Prostate gland (tissue), 2 donors: ENCODE data around the gene SSH2. TPM values are rescaled to one million over a fixed set of nuclear protein-coding genes. Genes with fewer than 3 reads are reported as not detected.
"Not testable (repeated sequence)": the region's sequence is repeated elsewhere in the genome, so short reads cannot be mapped to it uniquely, and the experiment has no call there.

Experiments
- DNase-seq: peaks from one replicate; pipeline ENCODE4 v3.0.0-alpha.2; 2019; ENCODE audit warnings: low spot score
- H3K27ac ChIP-seq, 2 donors: fragments of 200-600 bp; sonication (generic); 2 replicates each; pipeline ENCODE4 v1.5.1; 2017 to 2019
- H3K27me3 ChIP-seq: fragments of 200-600 bp; sonication (generic); replicated peaks from 2 replicates; pipeline ENCODE4 v1.5.1; 2019; ENCODE audit not compliant: insufficient read depth
- H3K36me3 ChIP-seq, 2 donors: fragments of 200-600 bp; sonication (generic); 1 replicate in 1 of 2; 2 replicates in 1 of 2; pipeline versions ENCODE4 v1.5.1 to v1.8.1; 2017 to 2019
- H3K4me1 ChIP-seq: fragments of 200-600 bp; sonication (generic); replicated peaks from 2 replicates; pipeline ENCODE4 v1.5.1; 2019
- H3K4me3 ChIP-seq, 2 donors: fragments of 200-600 bp; sonication (generic); 2 replicates each; pipeline ENCODE4 v1.5.1; 2017 to 2019
- H3K9me3 ChIP-seq: fragments of 200-600 bp; sonication (generic); 2 replicates; pipeline ENCODE4 v1.5.1; 2017
- POLR2A ChIP-seq: fragments of 450-650 bp; IDR thresholded peaks from one replicate; pipeline ENCODE4 v1.6.1; 2016; ENCODE audit warnings: antibody characterized with exemption, mild to moderate bottlenecking
- POLR2AphosphoS5 ChIP-seq: sonication (generic); formaldehyde crosslinking; IDR thresholded peaks from one replicate; pipeline ENCODE4 v1.6.1; 2017; ENCODE audit warnings: antibody characterized with exemption
- WGBS: methylation state at CpG from one replicate; pipeline ENCODE4 v1.1.5; 2018; 5-methylcytosine and 5-hydroxymethylcytosine counted together
- intact Hi-C: fragments of 100-400 bp; cut with DNase I; formaldehyde crosslinking; loops from one replicate; pipeline ENCODE4 v1.14.2; 2022
- total RNA-seq, 2 donors: library from RNA; depleted of rRNA; stranded (reverse); fragments of >200 nt; gene quantifications; one replicate each; pipeline ENCODE4 v1.1.0, GENCODE V29; 2016
- TF ChIP-seq, protein P1 (sequence below), 4 experiments: fragments of 200-600 bp in 2 of 4; fragments of 450-650 bp in 2 of 4; sonication (generic) in 2 of 4; IDR thresholded peaks; 1 replicate in 3 of 4; 2 replicates in 1 of 4; pipeline ENCODE4 v1.5.1; 2016 to 2019; ENCODE audit warnings: antibody characterized with exemption in 4 of 4, mild to moderate bottlenecking in 2 of 4, moderate library complexity in 2 of 4

The SSH2 gene
- total RNA-seq, 2 donors from 2014 or later, result 10.1 to 27.5 TPM

DNA sequence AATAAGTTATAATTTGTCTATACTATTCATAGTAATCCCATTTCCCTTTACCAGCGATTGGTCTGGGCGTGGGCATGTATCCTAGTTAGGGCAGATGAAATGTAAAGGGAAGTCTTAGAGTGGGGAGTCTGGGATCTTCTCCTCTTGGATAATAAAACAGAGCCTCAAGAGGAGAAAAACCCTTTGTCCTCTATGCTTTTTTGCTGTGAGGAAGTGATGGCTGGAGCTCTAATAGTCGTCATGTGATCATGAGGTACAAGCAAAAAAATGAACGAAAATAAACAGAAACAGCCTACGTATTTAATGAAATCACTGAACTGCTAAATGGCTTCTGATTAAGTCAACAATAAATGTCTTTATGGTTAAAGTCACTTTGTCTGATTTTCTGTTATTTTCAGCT is 38.2 kb upstream of the SSH2 start:
- 60% methylated on average over 5 of the region's 5 CpGs for WGBS
- DNase-seq, result no peak
- no peaks in the 10 kb centered on the region for H3K9me3 ChIP-seq
- TF ChIP-seq, protein P1, sequence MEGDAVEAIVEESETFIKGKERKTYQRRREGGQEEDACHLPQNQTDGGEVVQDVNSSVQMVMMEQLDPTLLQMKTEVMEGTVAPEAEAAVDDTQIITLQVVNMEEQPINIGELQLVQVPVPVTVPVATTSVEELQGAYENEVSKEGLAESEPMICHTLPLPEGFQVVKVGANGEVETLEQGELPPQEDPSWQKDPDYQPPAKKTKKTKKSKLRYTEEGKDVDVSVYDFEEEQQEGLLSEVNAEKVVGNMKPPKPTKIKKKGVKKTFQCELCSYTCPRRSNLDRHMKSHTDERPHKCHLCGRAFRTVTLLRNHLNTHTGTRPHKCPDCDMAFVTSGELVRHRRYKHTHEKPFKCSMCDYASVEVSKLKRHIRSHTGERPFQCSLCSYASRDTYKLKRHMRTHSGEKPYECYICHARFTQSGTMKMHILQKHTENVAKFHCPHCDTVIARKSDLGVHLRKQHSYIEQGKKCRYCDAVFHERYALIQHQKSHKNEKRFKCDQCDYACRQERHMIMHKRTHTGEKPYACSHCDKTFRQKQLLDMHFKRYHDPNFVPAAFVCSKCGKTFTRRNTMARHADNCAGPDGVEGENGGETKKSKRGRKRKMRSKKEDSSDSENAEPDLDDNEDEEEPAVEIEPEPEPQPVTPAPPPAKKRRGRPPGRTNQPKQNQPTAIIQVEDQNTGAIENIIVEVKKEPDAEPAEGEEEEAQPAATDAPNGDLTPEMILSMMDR (IDR thresholded peaks at IDR 0.05), result no peak
- TF ChIP-seq POLR2A (no peak), POLR2AphosphoS5 (no peak)
- H3K4me1 ChIP-seq, result no peaks in the 10 kb centered on the region
- H3K27me3 ChIP-seq, result no peaks in the 10 kb centered on the region
- no peaks in the 10 kb centered on the region for H3K36me3 ChIP-seq
- intact Hi-C loops, result no loop called here
- H3K4me3 ChIP-seq, result no peak overlapping the region
- no peak overlapping the region for H3K27ac ChIP-seq

DNA sequence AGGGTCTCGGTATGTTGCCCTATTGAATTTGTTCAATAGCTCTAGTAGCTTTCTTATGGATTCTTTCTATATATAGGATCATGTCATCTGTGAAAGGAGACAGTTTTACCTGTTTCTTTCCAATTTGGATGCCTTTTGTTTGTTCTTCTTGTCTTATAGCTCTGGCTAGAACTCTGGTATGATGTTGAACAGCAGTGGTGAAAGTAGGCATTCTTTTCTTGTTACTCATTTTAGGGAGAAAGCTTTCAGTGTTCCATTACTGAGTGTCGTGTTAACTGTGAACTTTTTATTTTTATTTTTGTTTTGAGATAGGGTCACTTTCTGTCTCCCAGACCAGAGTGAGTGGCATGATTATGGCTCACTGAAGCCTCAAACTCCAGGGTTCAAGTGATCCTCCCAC is 32.6 kb upstream of the SSH2 start:
- no peaks in the 10 kb centered on the region for H3K27me3 ChIP-seq
- 88% methylated on average over 2 of the region's 2 CpGs for whole genome bisulfite sequencing
- no peaks in the 10 kb centered on the region for H3K9me3 ChIP-seq
- TF ChIP-seq, protein P1 (IDR thresholded peaks at IDR 0.05), result no peak
- intact Hi-C loops, result no loop called here
- no peaks in the 10 kb centered on the region for H3K36me3 ChIP-seq
- no peak overlapping the region for H3K4me3 ChIP-seq
- no peak for DNase-seq
- no peaks in the 10 kb centered on the region for H3K4me1 ChIP-seq
- no peak overlapping the region for H3K27ac ChIP-seq

DNA sequence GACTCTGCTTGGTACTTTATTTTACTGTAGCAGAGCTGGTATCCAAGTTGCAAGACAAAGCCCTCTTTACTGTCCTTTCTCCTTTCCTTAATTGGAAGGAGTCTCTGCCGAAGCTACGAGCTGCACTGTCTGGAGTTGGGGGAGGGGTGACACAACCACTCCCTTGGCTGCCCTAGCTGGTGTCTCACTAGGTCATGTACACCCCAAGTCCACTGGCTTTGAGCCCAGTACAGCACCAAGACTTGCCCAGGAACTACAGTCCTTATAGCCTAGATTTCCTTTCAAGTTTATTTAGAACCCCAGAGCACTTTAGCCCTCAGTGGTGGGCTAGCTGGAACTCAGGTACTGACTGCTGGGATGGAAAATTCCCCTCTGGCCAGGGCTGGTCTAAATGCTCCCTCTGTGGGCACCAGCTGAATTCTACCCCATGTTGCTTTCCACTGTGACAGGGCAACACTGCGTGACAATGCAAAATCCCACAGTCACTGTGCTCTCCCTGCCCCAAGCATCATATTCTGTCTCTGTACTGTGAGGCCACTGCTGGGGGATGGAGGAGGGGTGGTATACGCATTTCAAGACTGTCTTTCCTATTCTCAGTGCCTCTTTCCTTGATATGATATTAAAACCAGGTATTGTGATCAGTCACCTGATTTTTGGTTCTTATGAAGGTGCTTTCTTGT is 29.8 kb upstream of the SSH2 start:
- no peaks in the 10 kb centered on the region for H3K36me3 ChIP-seq
- no peaks in the 10 kb centered on the region for H3K4me1 ChIP-seq
- no peaks in the 10 kb centered on the region for H3K27me3 ChIP-seq
- no peaks in the 10 kb centered on the region for H3K9me3 ChIP-seq
- 70% methylated on average over 4 of the region's 4 CpGs for WGBS
- no peak overlapping the region for H3K4me3 ChIP-seq
- TF ChIP-seq POLR2AphosphoS5 (no peak), POLR2A (no peak)
- TF ChIP-seq, protein P1 (IDR thresholded peaks at IDR 0.05), result no peak
- intact Hi-C loops, result no loop called here
- H3K27ac ChIP-seq, result no peak overlapping the region
- no peak for DNase-seq

DNA sequence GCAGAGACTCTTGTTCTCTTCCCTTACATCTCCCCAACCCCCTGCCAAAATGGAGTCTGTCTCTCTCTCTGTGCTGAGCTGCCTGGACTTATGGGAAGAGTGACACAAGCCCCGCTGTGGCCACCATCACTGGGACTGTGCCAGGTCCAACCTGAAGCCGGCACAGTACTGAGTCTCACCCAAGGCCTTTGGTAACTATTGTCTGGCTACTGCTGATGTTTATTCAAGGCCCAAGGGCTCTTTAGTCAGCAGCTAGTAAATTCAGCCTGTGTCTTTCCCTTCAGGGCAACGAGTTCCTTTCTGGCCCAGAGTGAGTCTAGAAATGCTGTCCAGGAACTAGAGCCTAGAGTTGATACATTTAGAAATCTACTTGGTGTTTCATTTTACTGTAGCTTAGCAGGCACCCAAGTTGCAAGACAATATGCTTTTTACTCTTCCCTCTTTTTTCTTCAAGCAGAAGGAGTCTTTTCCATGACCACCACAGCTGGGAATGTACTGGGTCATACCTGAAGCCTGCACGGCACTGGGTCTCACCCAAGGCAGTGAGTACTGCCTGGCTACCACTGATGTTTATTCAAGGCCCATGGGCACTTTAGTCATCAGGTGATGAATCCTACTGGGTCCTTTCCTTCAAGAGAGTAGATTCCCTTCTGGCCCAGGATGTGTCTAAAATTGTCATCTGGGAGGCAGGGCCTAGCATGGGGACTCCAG is 29.1 kb upstream of the SSH2 start:
- Histone ChIP-seq H3K27ac (no peak overlapping the region), H3K9me3 (no peaks in the 10 kb centered on the region), H3K4me3 (no peak overlapping the region), H3K4me1 (no peaks in the 10 kb centered on the region), H3K27me3 (no peaks in the 10 kb centered on the region), H3K36me3 (no peaks in the 10 kb centered on the region)
- 60% methylated on average over 4 of the region's 4 CpGs for WGBS
- TF ChIP-seq POLR2AphosphoS5 (no peak), POLR2A (no peak)
- TF ChIP-seq, protein P1 (IDR thresholded peaks at IDR 0.05), result no peak
- DNase-seq, result no peak
- intact Hi-C loops, result no loop called here

DNA sequence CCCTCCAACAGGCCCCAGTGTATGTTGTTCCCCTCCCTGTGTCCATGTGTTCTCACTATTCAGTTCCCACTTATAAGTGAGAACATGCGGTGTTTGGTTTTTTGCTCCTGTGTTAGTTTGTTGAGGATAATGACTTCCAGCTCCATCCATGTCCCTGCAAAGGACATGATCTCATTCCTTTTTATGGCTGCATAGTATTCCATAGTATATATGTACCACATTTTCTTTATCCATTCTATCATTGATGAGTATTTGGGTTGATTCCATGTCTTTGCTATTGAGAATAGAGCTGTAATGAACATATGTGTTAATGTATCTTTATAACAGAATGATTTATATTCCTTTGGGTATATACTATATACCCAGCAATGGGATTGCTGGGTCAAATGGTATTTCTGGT is 27.5 kb upstream of the SSH2 start:
- H3K27me3 ChIP-seq, DNase-seq, intact Hi-C loops, H3K9me3 ChIP-seq, H3K27ac ChIP-seq, H3K4me3 ChIP-seq, H3K36me3 ChIP-seq, H3K4me1 ChIP-seq: not testable (repeated sequence)
- WGBS, result 100% methylated on average over 1 of the region's 1 CpG
